Gastrocnemius medialis (tissue), 4 donors: ENCODE measurements around the gene PAGE2.

ENCODE experiments used
- POLR2A ChIP-seq, 2 donors: fragments of 450-650 bp; IDR thresholded peaks; one replicate each; pipeline ENCODE4 v1.6.1; 2017; ENCODE audit warnings: antibody characterized with exemption in 2 of 2, mild to moderate bottlenecking in 2 of 2, moderate library complexity in 2 of 2
- TF ChIP-seq, protein P1 (sequence below), 5 experiments: fragments of 450-650 bp in 3 of 5; fragments of 200-600 bp in 2 of 5; sonication (generic) in 2 of 5; IDR thresholded peaks in 4 of 5; conservative IDR thresholded peaks in 1 of 5; 1 replicate in 4 of 5; 2 replicates in 1 of 5; pipeline ENCODE4 v1.5.1; 2016 to 2019; ENCODE audit warnings: antibody characterized with exemption in 5 of 5, mild to moderate bottlenecking in 3 of 5, moderate library complexity in 3 of 5

DNA sequence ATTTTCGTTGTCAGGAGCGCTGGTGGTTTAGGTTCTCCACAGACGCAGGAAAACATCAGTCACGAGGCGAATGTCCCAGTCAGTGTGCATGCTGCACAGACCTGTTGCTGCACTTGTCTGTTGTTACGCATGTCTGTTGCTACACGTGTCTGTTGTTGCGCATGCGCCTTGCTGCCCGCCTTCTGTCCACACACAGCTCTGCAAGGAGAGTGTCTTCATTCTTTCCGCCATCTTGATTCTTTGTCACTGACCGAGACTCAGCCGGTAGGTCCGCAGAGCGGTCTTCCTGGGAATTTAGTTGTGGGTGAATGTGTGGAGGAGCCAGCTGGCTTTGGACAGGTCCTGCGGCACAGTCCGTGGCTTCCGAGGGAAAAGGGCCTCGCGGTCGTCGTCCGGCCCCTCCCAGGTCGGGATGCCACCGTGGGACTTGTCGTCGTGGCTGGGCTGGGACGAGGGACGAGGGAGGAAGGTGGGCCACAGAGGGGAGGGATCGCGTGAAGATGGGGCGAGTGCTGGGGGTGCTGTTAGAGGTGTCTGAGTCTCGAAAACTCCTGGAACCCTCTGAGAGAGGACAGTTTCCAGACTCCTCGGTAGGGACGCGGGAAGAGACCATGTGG is 13.9 kb upstream of the PAGE2 start, which contains the start of gene PAGE2B:
- TF ChIP-seq, protein P1, sequence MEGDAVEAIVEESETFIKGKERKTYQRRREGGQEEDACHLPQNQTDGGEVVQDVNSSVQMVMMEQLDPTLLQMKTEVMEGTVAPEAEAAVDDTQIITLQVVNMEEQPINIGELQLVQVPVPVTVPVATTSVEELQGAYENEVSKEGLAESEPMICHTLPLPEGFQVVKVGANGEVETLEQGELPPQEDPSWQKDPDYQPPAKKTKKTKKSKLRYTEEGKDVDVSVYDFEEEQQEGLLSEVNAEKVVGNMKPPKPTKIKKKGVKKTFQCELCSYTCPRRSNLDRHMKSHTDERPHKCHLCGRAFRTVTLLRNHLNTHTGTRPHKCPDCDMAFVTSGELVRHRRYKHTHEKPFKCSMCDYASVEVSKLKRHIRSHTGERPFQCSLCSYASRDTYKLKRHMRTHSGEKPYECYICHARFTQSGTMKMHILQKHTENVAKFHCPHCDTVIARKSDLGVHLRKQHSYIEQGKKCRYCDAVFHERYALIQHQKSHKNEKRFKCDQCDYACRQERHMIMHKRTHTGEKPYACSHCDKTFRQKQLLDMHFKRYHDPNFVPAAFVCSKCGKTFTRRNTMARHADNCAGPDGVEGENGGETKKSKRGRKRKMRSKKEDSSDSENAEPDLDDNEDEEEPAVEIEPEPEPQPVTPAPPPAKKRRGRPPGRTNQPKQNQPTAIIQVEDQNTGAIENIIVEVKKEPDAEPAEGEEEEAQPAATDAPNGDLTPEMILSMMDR (IDR thresholded peaks at IDR 0.05 in 4 of 5, conservative IDR thresholded peaks at IDR 0.05 in 1 of 5), result no peak
- TF ChIP-seq POLR2A (IDR thresholded peaks at IDR 0.05), result no peak
